Psoas muscle (tissue), 8 donors: Measurements from ENCODE around the gene PCNX2. TPM values are rescaled to one million over a fixed set of nuclear protein-coding genes. Genes with fewer than 3 reads are reported as not detected.
A peak's percentile ranks its signal among the peaks of the same experiment; 100 is the strongest.
"Not testable (repeated sequence)": the region's sequence is repeated elsewhere in the genome, so short reads cannot be mapped to it uniquely, and the experiment has no call there.

Experiments used
- ATAC-seq, 4 donors: fragments of 200-7000 bp; cut with Tn5 transposase; one replicate each; pipeline ENCODE4 v1.9.1; 2020; ENCODE audit warnings: moderate library complexity in 3 of 4, mild to moderate bottlenecking in 2 of 4
- DNase-seq, 2 donors: peaks; one replicate each; pipeline ENCODE4 v3.0.0-alpha.2; 2020
- H3K27ac ChIP-seq: fragments of 200-600 bp; one replicate; pipeline ENCODE4 v1.8.0; 2022
- H3K27me3 ChIP-seq, 3 donors: fragments of 200-600 bp in 1 of 3; one replicate each; pipeline versions ENCODE4 v1.6.1 to v1.8.0; 2013 to 2022; ENCODE audit warnings: low read length in 2 of 3, mild to moderate bottlenecking in 2 of 3, moderate library complexity in 1 of 3; ENCODE audit not compliant: insufficient read depth in 3 of 3
- H3K36me3 ChIP-seq, 2 donors: fragments of 200-600 bp in 1 of 2; one replicate each; pipeline versions ENCODE4 v1.6.1 to v1.8.0; 2013 to 2022; ENCODE audit warnings: low read depth in 1 of 2, mild to moderate bottlenecking in 1 of 2, moderate library complexity in 1 of 2; ENCODE audit not compliant: insufficient read depth in 1 of 2
- H3K4me1 ChIP-seq: fragments of 200-600 bp; one replicate; pipeline ENCODE4 v1.8.0; 2022
- H3K4me3 ChIP-seq: fragments of 200-600 bp; one replicate; pipeline ENCODE4 v1.8.0; 2022; ENCODE audit warnings: mild to moderate bottlenecking
- H3K9me3 ChIP-seq: fragments of 200-600 bp; one replicate; pipeline ENCODE4 v1.8.0; 2022
- CTCF ChIP-seq: fragments of 200-600 bp; IDR thresholded peaks from one replicate; pipeline ENCODE4 v1.8.0; 2022; ENCODE audit warnings: antibody characterized with exemption
- WGBS, 3 donors: extraction: QIAGEN DNeasy Blood & Tissue Kit; methylation state at CpG; one replicate each; pipeline versions ENCODE4 v1.1.6 to v1.1.7; 2013; 5-methylcytosine and 5-hydroxymethylcytosine counted together
- intact Hi-C, 2 donors: fragments of 100-400 bp; cut with DNase I; formaldehyde crosslinking; loops; one replicate each; pipeline versions ENCODE4 v1.11.0 to v1.14.2; 2022
- polyA plus RNA-seq, 3 donors: library from polyadenylated mRNA; stranded (reverse); fragments of 200-250 nt; gene quantifications; one replicate each; pipeline ENCODE4 v1.2.3, GENCODE V29; 2013
- total RNA-seq, 4 donors: library from RNA; stranded (reverse); fragmentation: NEBNext Ultra II Directional in 2 of 4; extraction: Animal tissue kit (Norgen Biotek cat#: 25700) in 2 of 4; gene quantifications; one replicate each; pipeline versions ENCODE4 v1.2.1 to v1.2.4, GENCODE V29; 2021 to 2023
- donor health status: healthy with polysubstance abuse.
- donor health status: DM: no; HTN: no; CAD: no; lungs with moderate emphysema.
- donor health status: Bipolar disorder and iron deficiency.
- donor health status: healthy.
- donor health status: DM: yes; HTN: yes; CAD: no.
- donor health status: DM: no; HTN: no; CAD: no.
- donor health status: DM: no; HTN: no; CAD: no.
- donor health status: DM: yes; HTN: yes; CAD: no.

Gene PCNX2
- total and polyA plus RNA-seq, 7 donors: 0.16 to 1.1 (median 0.54) TPM

GRCh38 chr1:233180641-233181364, 114.7 kb downstream of the PCNX2 start:
- Histone ChIP-seq H3K4me1 (no peaks in the 10 kb centered on the region), H3K36me3 (no peaks in the 10 kb centered on the region), H3K27me3 (no peaks in the 10 kb centered on the region), H3K27ac (no peak overlapping the region), H3K4me3 (no peak overlapping the region), H3K9me3 (no peaks in the 10 kb centered on the region)
- DNase-seq (no peak), ATAC-seq (no peak)
- WGBS, 3 donors: 65 to 74% (median 74%) methylated on average over 9 of the region's 9 CpGs
- no peak for TF ChIP-seq CTCF
- intact Hi-C loops: no loop called here

- H3K27me3 ChIP-seq, intact Hi-C loops, H3K4me3 ChIP-seq, H3K36me3 ChIP-seq, DNase-seq, ATAC-seq, H3K9me3 ChIP-seq, H3K4me1 ChIP-seq, H3K27ac ChIP-seq: not testable (repeated sequence)
- WGBS, 3 donors: 76 to 86% (median 83%) methylated on average over 1 of the region's 1 CpG
These were observed 115.9 kb downstream of the PCNX2 start for GRCh38 chr1:233179638-233180037.

GRCh38 chr1:233172201-233172600, 123.3 kb downstream of the PCNX2 start:
- intact Hi-C loops: loop anchor here in 1 of 2 donors (5.0 kb wide), 1 partner anchor 540 kb away; the partner anchor contains the start of gene SIPA1L2
- DNase-seq: no peak
- no peaks in the 10 kb centered on the region for H3K9me3 ChIP-seq
- H3K4me3 ChIP-seq: no peak overlapping the region
- no peak overlapping the region for H3K27ac ChIP-seq
- TF ChIP-seq CTCF: peak; percentile 41
- 17 to 21% (median 18%) methylated on average over 2 of the region's 2 CpGs for WGBS, 3 donors
- no peaks in the 10 kb centered on the region for H3K36me3 ChIP-seq
- no peaks in the 10 kb centered on the region for H3K27me3 ChIP-seq
- peak in 2 of 4 donors; percentile 38 to 44 for ATAC-seq
- H3K4me1 ChIP-seq: no peaks in the 10 kb centered on the region

GRCh38 chr1:233170741-233171140, 124.8 kb downstream of the PCNX2 start:
- no peaks in the 10 kb centered on the region for H3K27me3 ChIP-seq
- intact Hi-C loops: loop anchor here in 1 of 2 donors (5.0 kb wide), 1 partner anchor 538 kb away; the partner anchor contains the start of gene SIPA1L2
- no peaks in the 10 kb centered on the region for H3K9me3 ChIP-seq
- no peaks in the 10 kb centered on the region for H3K36me3 ChIP-seq
- H3K27ac ChIP-seq: no peak overlapping the region
- no peak for DNase-seq
- no peak overlapping the region for H3K4me3 ChIP-seq
- no peak for ATAC-seq
- TF ChIP-seq CTCF: no peak
- WGBS, 3 donors: 48 to 63% (median 54%) methylated on average over 9 of the region's 9 CpGs
- H3K4me1 ChIP-seq: no peaks in the 10 kb centered on the region

- DNase-seq (no peak), ATAC-seq (no peak)
- Histone ChIP-seq H3K27ac (no peak overlapping the region), H3K36me3 (no peaks in the 10 kb centered on the region), H3K9me3 (no peaks in the 10 kb centered on the region), H3K27me3 (no peaks in the 10 kb centered on the region), H3K4me1 (no peaks in the 10 kb centered on the region), H3K4me3 (no peak overlapping the region)
- intact Hi-C loops: no loop called here
- WGBS, 3 donors: 81 to 85% (median 82%) methylated on average over 1 of the region's 1 CpG
- TF ChIP-seq CTCF: no peak
These were observed 127.1 kb downstream of the PCNX2 start for GRCh38 chr1:233168384-233168783.
